NT2/D1 (cell line): ENCODE results near the gene POLR1C.

Experiments used
- DNase-seq: peaks from one replicate; pipeline ENCODE4 v3.0.0-alpha.2; 2011; ENCODE audit warnings: low read depth, low spot score
- H3K27me3 ChIP-seq: 2 replicates; pipeline ENCODE4 v1.6.0; 2011; ENCODE audit warnings: mild to moderate bottlenecking; ENCODE audit not compliant: insufficient read length, insufficient read depth
- H3K36me3 ChIP-seq: 2 replicates; pipeline ENCODE4 v1.6.1; 2011; ENCODE audit warnings: mild to moderate bottlenecking, low read length, mixed read lengths; ENCODE audit not compliant: insufficient read depth, insufficient read length
- H3K4me1 ChIP-seq: 2 replicates; pipeline ENCODE4 v1.5.1; 2011; ENCODE audit not compliant: insufficient read depth, insufficient read length
- H3K4me3 ChIP-seq: 2 replicates; pipeline ENCODE4 v1.5.1; 2011; ENCODE audit warnings: low read depth; ENCODE audit not compliant: insufficient read length
- H3K9ac ChIP-seq: 2 replicates; pipeline ENCODE4 v1.6.0; 2011; ENCODE audit warnings: low read depth; ENCODE audit not compliant: insufficient read length
- H3K9me3 ChIP-seq: 2 replicates; pipeline ENCODE4 v1.5.1; 2011; ENCODE audit warnings: mild to moderate bottlenecking, low read length; ENCODE audit not compliant: insufficient read depth
- SUZ12 ChIP-seq: IDR thresholded peaks from 2 replicates; pipeline ENCODE4 v1.6.1; 2011; ENCODE audit not compliant: insufficient read length, insufficient read depth; ENCODE audit errors: extremely low read depth
- YY1 ChIP-seq: IDR thresholded peaks from 2 replicates; pipeline ENCODE4 v1.6.1; 2011; ENCODE audit not compliant: insufficient read length, insufficient read depth
- ZNF274 ChIP-seq: IDR thresholded peaks from 2 replicates; pipeline ENCODE4 v1.6.1; 2011; ENCODE audit warnings: mild to moderate bottlenecking, low read depth, low read length

The POLR1C gene

GRCh38 chr6:43559328-43559727, 42.4 kb downstream of the POLR1C start:
- no peak overlapping the region for H3K4me3 ChIP-seq
- DNase-seq = no peak
- TF ChIP-seq ZNF274 (no peak), YY1 (no peak), SUZ12 (no peak)
- H3K36me3 ChIP-seq = peaks cover 84% of the 10 kb centered on the region
- H3K9me3 ChIP-seq = no peaks in the 10 kb centered on the region
- H3K4me1 ChIP-seq = no peaks in the 10 kb centered on the region
- no peak overlapping the region for H3K9ac ChIP-seq
- no peaks in the 10 kb centered on the region for H3K27me3 ChIP-seq

GRCh38 chr6:43570876-43571441, 54.1 kb downstream of the POLR1C start:
- Histone ChIP-seq H3K36me3 (peaks cover 62% of the 10 kb centered on the region), H3K4me1 (no peaks in the 10 kb centered on the region), H3K4me3 (no peak overlapping the region), H3K9me3 (no peaks in the 10 kb centered on the region), H3K27me3 (no peaks in the 10 kb centered on the region), H3K9ac (no peak overlapping the region)
- TF ChIP-seq ZNF274 (no peak), SUZ12 (no peak), YY1 (no peak)
- no peak for DNase-seq
